HG03159 (cell line): ENCODE measurements around the gene SYTL3.

Experiments
- ATAC-seq: cut with Tn5 transposase; IDR thresholded peaks from one replicate; pipeline ENCODE4 v1.9.1; 2021; ENCODE audit warnings: mild to moderate bottlenecking, moderate library complexity; ENCODE audit not compliant: unreplicated experiment

SYTL3 gene

DNA sequence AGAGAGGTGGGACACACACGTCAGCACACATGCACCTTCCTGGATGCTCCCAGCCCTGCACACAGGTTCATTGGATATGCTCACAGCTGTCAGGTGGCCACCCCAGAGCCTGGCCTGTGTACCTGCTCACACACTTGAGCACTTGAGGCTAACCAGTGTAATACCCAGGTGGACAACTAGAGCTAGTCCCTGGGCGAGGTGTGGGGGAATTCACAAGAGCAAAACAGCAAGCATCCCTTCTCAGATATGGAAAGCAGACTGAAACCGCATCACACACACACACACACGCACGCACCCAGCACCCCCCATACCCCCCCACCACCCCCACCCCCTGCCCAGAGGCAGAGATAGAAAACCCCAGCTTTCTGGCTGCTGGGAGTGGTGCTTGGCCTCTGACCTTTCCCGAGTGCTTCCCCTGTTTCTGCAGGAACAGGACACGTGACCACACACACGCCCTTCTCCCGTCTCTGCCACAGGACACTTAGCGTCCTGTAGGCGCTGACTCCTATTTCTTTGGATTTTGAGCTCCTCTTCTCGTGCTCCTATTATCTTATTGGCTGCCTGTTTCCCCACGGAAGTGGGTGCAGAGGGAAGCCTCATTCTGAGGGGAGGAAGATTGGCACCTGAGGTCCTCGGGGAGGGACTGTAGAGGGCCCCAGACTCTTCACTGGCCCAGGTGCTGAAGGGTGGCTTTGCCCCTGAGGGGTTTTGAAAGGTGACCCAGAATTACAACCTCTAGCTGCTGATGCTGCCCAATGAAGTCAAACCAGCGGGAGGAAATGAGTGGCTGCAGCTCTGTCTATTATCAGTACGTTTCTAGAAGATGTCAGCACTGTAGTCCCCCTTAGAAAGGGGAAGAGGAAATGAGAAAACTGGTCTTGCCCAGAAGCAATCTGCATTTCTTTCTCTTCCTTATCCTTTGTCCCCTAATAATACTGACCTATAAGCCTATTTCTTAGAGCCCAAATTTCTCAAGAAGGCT, 65.8 kb downstream of the SYTL3 start:
- peak; percentile 66 for ATAC-seq

DNA sequence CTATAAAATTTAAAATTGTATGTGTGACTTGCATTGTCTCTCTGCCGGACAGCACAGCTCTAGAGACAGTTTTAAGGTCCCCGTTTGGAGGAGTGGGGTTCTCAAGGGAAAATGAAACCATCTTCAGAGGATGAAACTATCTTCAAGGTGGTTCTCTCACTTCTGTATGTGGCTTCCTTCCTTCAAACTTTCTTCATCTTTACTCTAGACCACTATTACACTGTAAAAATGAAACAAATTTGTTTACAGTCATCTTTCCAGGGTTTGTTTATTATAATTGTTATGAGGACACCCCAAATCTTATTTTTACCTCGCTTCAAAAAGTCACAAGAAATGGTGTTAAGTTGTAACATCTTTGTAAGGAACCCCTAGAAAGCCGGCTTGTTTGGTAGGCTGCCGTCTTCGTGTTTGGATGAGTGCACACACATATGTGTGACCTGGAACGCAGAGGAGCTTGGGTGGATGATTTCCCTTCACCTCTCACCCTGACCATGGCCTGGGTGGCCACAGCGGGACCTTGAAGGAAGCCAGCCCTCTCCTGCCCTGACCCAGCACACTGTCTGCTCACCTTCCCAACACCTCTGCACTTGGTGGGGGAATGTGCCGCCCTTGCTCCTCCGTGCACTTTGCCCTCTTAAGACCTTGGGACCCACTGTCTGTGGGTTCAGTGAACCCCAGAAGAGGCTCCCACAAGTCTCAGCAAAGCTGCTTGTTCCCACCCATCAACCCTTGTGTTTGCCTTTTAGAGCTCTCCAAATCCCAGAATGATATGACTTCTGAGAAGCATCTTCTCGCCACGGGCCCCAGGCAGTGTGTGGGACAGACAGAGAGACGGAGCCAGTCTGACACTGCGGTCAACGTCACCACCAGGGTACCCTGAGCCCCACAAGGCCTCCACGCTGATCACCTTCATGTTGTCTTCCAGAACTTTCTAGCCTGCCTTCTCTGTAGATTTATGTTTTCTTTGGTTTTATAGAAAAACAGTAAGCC, 67.8 kb downstream of the SYTL3 start:
- peak; percentile 61 for ATAC-seq

DNA sequence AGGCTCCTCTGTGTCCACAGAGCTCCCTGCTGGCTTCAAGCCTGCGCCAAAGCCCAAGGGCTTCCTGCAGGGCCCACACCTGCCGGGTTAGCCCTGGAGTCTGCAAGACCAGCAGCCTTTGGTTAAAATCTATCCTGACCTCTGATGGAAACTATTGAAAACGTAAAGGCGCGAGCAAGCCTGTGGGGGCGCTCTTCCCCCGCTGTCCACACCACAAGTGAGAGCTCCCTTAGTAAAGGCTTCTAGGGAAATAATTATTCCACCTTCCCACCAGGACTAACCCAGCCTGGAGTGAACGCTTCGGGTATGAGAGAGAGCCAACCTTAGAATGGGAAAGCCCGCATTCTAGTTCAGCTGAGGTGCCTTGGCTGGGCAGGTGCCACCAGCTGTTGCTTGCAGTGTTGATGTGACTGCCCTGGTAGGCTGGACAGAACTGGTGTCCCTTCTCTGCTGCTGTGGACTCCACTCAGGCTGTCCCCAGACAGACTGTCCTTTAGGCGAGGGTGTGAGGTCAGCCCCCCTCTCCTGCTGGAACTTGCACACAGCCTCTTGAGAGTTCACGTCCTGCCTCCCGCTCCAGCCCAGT, 68.7 kb downstream of the SYTL3 start:
- ATAC-seq, result no peak

DNA sequence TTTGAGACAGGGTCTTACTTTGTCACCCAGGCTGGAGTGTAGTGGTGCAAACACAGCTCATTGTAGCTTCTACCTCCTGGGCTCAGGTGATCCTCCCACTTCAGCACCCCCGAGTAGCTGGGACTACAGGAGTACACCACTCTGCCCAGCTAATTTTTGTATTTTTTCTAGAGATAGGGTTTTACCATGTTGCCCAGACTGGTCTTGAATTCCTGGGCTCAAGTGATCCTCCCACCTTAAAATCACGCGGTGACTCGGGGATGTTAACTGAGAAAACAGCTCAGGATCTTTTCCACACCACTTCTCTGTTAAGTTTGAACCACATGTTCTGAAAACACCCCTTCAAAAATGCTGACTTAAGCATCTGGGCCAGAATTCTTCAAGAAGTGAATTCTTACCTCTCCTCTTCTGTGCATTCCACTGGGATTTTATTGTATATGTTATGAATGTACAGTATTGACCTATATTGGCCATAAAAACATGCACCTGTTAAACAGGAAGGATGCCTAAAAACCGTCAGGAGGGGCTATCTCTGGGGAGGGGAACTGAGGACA, 72.4 kb downstream of the SYTL3 start:
- ATAC-seq, result no peak

DNA sequence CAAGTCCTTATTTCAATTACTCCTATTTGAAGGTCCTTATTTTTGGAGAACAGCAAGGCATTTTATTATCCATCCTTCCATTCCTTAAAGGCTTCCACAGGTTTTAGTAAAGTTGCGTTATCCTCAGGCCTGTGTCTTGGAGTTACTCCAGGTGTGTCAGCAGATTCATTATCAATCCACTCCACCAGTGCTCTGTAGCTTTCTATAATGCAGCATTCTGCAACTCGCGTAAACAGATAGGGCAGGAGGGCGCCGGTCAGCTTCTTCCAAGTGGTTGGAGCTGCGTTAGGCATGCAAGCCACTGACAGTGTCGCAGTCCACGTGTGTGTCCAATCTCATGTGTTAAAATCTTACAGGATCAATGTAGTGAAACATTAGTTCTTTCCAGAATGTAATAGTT, 75.8 kb downstream of the SYTL3 start:
- no peak for ATAC-seq

DNA sequence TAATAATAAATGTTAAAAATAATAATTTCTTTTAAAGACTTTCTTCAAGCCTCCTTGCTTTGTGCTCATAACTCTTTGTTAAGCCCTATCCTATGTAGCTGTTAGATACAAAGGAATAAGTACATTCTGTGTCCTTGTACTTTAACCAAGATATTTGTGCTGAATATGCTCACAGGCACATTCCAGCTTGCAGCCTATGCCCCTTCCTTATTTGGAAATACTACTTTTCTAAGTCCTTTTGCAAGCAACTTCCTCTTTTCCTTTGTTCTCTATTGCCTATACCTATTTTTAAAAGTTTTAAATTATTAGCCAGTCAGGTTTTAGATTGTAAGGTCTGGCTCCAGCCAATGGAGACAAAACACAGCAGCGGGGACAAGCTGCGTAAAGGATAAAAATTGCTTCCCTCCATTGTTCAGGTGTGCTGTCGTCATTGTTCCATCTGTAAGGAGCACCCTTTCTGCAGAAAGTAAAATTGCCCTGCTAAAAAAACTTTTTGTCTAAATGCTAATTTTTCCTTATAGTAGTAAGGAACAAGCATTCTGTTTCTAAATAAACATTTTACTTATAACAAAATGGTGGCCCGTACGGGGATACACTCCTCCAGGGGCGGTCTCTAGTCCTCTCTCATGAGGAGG, 80.2 kb downstream of the SYTL3 start:
- no peak for ATAC-seq

DNA sequence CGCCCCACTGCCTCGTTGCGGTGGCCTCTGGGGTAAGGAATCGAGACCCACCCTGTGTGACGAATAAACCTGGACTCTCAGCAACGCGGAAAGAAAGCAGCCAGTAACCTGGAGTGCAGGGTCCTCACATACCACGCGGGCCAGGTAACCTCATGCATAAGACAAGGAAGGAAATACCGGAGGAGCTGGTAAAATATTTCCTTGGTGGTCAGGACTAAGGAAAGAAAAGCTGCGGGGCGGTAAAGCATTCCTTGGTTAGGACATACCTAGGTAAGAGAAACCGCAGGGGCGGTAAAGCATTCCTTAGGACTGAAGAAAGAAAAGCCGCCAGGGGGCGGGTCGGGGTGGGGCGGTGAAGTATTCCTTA, 80.7 kb downstream of the SYTL3 start:
- ATAC-seq, result no peak

DNA sequence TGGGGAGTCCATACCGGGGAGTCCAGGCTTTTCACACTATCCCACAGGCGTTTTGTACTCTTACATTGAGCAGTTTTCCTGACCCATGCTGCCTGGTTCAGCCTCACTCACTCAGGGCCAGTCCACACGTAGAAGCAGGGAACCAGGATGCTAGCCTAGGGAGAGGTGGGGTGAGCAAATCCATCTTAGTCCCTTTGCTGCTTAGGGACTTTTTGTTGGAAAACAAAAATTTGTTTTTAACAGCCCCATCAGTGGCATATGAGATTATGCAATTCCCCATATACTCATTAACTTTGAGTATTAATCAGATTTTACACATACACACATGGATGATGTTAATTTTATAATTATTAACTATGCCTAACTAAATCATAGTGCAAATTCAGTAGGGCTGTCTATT, 85.2 kb downstream of the SYTL3 start:
- ATAC-seq, result no peak

DNA sequence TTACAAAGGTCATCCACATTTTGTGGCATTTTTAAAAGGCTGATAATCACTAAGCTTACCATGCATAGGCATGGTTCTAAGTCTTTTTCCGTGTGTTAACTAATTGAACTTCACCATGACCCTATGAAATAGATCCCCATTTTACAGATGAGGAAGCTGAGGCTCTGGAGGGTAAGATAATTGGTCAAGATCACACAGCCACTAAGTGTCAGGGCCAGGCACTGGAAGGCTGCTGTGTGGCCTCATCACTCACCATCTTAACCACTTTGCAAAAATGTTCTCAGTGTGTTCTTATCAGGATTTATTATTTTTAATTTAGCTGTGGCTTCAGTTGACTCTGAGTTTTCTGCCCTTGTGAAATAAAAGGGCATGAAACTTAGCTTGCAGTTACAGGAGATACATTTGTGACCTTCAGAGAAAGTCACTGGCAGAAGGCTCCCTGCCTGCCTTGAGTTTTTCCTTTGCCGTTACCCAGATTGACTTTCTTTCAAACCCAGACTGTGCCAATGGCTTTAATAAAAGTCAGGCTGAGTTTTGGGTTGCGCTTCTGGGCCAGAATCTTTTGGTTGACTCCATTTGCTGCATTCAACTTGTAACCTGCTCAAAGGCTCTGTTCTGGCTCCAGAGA, 87.3 kb downstream of the SYTL3 start:
- ATAC-seq, result no peak

DNA sequence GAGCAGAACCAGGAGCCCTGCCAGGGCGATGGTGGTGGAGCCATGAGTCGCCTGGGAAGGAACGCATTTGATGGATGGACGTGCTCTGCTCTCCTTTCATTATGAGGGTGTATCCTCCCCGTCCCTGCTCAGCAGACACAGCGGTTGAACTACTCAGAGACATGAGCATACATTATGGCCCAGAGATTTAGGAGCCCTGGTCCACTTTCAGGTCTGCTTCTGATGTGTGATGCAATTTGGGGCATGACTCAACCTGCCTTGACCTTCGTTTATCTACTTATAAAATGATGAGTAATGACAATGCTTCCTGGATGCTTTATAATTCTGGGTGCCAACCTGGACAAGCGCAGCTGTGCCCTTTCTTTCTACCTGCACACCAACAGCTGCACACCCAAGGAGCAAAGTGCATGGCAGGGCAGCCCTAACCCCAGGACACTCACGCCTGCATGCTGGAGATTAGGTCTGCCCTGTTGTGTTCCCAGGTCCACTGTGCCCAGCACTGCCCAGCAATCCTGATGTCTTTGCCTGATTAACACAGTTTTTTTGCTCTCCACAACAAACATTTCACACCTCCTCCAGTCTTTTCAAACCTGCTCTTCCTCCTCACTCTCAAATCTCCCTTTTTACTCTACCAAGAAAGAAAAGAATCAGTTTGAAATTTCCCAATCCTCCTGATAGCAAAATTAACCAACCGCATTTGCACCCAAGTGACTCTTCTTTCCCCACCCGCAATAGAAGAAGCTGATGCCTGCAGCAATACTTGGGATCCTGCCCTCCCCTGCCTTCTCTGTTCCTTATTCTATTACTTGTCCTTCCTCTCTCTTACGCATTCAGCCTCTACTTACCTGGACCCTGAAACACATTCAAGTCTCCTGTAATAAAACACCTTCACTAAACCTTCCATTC, 88.1 kb downstream of the SYTL3 start:
- no peak for ATAC-seq

DNA sequence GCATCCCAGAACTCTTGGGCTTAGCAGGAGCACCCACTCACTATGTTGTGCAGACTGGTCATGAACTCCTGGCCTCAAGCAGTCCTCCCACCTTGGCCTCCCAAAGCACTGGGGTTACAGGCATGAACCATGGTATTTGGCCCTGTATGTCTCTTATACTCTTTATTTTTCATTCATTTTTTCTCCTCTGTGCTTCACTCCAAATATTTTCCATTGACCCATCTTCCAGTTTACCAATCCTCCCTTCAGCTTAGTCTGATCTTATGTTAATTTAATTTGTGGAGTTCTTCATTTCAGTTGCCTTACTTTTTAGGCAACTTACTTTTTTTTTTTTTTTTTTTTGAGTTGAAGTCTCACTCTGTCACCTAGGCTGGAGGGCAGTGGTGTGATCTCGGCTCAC, 89.8 kb downstream of the SYTL3 start:
- no peak for ATAC-seq

DNA sequence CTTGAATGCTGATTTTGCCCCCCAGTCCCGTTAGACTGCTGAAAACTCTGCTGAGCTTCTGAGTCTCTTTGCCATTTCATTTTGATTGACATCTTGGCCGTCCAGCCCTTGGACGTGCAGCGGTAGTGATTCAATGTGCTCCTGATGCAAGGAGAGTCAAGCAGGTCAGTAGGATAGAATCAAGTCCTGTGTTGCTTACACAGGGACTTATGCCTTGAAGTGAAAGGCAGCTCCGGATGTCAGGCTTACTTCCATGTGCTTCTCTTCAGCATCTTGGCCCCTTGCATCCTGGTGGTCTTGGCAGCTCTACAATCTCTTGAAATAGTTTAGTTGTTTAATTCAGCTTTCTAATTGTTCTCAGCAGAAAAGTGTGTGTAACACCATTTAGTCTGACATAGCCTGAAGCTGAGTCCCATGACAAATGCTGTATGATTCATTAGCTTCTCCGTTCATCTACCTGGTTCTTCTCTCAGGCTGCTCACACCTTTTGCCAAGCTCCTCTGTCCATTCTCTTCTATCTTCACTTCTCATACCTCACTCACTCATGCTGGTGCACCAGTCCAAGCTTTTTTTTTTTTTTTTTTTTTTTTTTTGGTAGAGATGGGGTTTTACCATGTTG, 93.3 kb downstream of the SYTL3 start:
- no peak for ATAC-seq

DNA sequence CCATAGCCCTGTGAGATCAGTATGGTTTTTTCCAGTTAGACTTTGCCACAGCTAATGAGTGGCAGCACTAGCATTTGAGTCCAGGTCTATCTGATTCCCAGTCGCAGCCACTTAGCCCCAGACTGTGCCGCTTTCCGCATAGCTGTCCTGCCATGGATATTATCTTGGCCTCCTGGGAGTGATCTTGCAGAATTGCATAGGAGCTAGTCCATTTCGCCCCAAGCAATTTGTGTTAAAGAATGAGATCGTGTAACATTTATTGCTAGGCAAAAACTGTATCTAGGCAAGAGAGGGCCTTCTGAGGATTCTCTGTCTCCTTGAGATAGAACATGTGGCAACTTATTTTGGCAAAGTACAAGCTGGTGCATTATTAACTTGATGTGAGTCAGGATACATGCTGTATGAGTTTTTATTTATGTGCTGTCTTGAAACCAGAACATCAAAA, 95.2 kb downstream of the SYTL3 start:
- ATAC-seq, result no peak

DNA sequence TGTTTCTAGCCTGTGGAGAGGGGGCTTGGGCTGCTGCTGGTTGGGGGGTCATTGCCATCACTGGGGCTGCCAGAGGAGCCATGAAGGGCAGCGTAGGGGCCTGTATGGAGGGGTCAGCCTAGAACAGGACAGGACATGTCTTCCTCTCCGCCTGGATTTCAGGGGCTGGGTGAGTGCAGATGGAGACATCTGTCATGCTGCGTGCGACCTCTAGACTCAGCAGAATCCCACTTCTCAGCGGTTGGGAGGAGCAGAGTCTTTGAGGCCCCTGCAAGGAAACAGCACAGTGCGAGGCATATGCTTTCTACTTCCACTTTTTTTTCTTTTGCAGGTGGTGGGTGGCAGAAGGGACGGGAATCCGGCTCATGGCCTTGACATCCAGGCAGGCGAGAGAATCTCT, 101.4 kb downstream of the SYTL3 start:
- ATAC-seq, result no peak

DNA sequence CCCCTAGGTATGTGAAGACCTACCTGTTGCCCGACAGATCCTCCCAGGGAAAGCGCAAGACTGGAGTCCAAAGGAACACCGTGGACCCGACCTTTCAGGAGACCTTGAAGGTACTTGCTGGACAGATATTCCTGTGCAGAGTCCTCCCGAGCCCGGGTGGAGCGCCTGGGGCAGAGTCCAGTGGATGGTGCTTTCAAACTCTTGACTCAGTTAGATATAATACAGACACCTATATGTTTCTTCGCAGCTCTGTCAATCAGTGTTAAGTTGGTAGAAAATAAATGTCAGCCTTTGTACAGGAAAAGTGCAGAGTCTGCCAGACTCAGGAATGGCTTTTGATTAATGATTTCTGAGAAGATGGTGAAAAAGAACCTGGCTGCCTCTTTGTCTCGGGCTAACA, 102.1 kb downstream of the SYTL3 start:
- ATAC-seq, result no peak

DNA sequence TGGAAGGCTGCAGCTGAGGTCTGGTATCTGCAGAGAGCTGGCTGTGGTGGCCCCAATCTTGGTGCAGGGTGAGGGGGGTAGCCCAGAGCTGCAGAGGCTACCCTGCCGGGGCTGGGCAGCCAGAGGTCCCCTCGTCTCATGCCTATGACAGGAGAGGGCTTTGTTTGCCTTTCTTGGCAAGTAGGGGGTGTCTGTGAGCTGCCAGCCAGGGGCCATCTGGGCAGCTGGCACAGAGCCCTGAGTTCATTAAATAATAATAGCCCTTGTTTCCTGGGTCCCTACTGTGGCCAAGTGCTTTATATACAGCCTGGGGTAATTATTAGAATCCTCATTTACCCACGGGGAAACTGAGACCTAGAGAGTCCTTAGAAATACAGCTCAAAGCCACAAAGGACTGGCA, 102.8 kb downstream of the SYTL3 start:
- no peak for ATAC-seq

DNA sequence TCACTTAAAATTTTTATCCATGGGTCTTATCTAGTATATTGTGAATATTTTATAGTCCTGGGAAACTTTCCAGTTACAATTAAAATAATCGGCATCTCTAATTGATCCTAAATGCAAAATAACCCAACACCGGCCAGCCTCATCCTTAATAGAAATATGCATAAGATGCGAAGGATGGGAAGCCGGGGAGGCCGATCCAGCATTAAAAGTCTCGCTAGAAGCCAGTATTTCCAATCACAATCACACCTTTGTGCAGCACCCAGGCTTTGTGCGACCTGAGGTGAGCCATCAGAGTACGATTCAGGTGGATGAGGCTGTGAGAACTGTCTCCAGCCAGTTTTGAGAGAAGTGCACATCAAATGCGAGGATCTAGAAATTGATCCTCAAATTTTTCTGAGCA, 104.0 kb downstream of the SYTL3 start:
- ATAC-seq, result no peak

DNA sequence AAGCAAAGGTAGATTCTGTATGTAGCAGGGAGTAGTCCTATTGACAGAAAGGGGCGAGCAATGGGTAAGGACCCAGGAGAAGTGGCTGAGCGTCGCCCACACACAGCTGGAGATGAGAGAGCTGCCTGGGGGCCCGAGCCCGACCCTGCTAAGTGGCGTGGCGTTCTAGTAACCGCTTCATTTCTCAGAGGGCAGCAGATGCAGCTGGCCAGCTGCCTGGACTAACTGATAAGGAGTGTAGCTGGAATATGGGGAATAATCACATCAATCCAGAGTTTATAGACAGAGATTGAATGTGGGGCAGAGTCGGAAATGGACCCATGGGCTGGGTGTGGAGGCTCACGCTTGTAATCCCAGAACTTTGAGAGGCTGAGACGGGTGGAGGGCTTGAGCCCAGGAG, 104.9 kb downstream of the SYTL3 start:
- no peak for ATAC-seq

DNA sequence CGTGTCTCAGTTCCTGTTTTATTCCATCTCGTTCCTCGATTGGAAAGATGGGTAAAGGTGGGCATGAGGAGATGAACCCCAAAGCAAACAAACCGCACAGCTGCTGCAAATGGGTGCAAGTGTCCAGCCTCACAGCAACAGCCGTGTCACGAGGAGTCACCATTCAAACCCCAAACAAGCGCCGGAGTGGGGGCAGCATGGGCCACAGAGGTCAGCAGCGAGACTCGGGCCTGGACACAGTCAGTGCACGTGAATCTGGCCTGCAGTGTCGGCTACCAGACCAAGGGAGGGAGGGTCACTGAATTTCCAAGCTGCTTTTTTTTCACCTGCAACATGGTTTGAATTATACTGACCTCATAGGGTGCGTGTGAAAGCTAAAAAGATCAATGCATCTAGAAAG, 105.8 kb downstream of the SYTL3 start:
- ATAC-seq, result no peak
